HG03095 (cell line): ENCODE measurements around the gene CDH22.

Experiments
- ATAC-seq: cut with Tn5 transposase; IDR thresholded peaks from one replicate; pipeline ENCODE4 v1.9.1; 2021; ENCODE audit warnings: moderate library complexity; ENCODE audit not compliant: unreplicated experiment

Gene CDH22

DNA sequence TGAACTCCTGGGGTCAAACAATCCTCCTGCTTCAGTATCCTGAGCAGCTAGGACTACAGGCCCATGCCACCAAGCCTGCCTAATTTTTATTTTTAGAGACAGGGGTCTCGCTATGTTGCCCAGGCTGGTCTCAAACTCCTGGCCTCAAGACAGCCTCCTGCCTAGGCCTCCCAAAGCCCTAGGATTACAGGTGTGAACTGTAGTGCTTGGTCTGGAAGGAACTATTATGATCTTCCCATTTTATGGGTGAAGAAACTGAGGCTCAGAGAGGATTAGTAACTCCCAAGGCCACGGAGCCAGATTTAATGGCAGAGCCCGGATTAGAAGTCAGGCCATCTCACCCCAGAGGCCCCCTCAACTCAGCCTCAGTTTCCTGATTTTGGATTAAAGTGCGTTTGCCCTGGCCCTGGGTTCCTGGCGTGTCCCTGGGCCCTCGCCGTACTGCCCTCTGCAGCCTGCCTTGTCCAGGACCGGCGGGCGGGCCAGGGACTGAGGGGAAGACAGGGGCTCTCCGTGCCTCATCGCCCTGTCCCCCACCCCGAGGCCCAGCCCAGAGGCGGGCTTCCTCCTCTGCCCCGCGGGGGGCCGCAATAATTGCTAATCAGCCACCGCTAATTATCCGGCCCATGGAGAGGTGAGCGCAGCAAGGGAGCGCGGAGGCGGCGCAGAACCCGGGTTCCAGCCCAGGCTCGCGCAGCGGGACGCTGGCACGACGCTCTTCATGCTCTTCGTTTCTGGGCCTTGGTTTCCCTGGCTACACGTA is 155.3 kb downstream of the CDH22 start:
- no peak for ATAC-seq

DNA sequence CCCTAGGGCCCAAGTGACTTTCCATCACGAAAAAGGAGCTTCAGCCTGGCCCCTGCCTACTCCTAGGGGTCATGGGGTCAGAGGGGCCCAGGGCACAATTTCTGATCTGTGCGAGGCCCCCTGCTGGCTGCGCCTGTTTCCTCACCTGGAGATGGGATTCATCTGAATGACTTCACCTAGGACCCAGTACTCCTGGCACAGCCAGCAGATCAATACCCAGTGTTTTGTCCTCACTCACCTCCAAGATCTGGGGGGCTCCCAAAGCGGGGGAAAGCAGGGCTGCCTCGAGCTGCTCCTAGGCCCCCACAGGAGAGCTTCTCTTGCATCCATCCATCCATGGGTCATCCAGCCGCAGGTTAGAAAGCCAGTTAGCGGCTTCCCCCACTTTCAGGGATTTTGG is 156.4 kb downstream of the CDH22 start:
- ATAC-seq: no peak

DNA sequence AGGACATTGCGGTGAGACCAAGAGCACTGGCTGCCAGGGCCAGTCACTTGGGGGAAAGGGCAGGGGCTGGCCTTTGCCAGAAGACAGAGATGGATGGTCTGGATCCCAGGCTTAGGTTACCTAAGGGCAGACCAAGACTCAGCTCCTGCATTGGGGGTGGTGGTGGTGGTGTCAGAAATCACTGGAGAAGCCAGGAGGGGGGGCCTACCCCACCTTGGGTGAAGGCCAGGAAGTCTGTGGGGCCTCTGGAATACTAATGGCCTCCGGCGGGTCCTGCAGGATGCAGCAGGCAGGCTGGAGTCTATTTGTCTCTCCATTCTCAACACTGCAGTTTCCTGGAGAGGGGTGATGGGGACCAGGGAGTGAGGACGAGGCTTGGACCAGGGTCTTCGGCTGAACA is 157.4 kb downstream of the CDH22 start:
- ATAC-seq: no peak

DNA sequence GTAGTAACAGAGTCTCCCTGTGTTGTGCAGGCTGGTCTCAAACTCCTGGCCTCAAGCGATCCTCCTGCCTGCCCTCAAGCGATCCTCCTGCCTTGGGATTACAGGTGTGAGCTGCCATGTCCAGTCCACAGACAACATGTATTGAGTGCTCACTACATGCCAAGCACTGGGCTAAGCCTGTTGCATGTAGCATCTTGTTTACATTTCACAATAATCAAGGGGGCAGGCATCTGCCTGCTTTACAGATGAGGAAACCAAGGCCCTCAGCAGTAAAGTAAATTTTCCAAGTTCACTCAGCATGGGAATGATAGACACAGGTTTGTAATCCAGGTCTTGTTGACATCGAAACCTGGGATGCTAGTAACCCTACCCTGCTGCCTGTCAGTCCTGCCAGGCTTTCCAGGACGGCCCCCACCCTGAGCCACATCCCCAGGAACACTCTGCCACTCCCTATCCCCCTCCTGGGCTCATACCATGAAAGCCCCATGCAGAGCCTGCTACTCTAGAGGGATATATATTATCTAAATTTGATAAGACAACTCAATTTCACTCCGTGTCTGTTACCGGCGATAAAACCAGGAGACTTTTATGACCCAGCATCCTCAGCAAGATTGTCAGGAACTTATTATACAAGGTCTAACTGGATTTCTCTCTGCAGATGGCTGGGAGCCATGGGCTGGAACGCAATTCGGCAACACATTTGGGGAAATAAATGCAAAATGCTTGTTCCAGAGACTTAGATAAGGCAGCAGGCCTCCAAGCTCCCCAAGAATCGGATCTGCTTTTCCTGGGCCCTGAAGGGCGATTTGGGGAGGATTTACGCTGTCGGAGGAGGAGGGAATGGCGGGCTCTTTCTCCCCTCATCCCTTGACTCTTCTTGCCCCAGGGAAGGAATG is 159.7 kb downstream of the CDH22 start:
- no peak for ATAC-seq

DNA sequence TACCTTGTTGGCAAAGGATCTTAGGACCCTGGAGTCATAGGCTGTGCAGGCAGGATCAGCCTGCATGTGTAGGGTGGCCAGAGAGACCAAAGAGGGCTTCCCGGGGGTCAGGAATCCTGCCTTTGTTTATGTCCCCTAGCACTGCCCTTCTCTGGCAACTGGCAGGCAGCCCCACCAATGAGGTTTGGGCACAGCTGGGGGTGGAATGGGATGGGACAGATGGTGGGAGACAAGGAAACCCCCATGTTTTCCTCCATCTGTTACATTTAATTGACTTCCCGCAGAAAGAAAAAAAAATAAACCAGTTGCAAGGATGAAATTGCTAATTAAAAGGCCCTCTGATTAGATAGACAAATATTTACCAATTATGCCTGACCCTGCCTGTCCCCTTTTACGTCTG is 162.6 kb downstream of the CDH22 start:
- ATAC-seq: no peak

DNA sequence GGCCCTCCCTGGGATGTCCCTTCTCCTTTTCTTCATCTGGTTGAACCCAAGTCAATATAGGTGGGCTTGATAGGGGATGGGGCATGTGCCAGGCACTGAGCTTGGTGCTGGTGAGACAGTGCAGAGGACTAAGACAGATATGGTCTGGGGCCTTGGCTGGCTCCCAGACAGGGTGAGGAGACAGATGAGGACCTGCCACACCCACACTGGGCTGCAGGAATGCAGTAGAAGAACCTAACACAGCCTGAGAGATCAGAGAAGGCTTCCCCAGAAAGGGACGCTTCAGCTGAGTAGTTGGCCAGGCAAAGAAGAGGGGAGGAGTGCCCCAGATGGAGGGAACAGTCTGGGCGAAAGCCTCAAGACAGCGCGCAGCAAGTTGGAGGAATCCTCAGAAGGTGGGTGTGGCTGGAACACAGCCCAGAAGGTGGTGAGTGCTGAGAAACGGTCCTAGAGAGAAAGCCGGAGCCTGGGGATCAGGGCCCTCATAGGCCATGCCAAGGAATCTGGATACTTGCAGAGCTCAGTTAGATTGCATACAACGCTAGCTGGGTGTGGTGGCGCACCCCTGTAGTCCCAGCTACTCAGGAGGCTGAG is 163.8 kb downstream of the CDH22 start:
- no peak for ATAC-seq

DNA sequence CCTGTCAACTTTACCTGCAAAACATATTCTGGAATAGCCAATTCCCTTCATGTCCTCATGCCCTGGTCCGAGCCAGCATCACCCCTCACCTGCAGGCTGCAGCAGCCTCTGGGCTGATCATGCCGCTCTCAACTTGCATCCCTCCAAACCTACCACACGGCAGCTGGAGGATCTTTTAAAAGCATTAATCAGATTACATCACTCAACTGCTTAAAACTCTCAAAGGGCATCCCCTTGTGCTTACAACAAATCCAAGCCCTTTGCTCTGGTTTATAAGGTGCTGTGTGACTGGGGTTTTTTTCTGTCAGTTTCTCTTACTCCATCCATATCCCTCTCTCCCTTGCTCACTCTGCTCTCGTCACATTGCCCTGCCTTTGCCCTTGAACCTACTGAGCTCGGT is 166.2 kb downstream of the CDH22 start:
- ATAC-seq: no peak

DNA sequence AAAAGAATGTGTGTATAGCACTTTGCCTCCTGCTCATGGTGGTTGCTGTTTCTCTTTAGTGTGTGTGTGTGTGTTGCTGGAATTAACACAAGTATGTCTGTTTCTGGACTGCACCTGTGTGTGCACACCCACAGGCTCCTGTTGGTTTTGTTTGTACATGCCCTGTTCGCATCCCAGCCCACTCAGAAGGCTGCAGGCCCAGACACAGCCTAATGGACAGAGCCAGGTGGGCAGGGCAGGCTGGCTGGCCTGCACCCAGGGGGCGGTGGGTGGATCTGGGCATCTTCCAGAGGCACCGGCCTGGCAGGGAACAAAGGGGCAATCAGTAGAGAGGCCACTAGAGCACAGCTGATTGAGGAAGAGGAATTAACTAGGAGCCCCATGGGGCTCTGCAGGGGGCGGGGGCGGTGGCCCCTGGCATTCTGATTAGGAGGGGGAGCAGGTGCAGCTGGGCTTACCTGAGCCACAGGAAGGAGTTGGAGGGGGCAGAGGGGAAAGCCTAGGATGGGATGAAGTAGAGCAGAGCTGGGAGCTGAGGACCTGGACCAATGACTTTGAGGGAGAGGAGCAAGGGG is 168.3 kb downstream of the CDH22 start:
- no peak for ATAC-seq

DNA sequence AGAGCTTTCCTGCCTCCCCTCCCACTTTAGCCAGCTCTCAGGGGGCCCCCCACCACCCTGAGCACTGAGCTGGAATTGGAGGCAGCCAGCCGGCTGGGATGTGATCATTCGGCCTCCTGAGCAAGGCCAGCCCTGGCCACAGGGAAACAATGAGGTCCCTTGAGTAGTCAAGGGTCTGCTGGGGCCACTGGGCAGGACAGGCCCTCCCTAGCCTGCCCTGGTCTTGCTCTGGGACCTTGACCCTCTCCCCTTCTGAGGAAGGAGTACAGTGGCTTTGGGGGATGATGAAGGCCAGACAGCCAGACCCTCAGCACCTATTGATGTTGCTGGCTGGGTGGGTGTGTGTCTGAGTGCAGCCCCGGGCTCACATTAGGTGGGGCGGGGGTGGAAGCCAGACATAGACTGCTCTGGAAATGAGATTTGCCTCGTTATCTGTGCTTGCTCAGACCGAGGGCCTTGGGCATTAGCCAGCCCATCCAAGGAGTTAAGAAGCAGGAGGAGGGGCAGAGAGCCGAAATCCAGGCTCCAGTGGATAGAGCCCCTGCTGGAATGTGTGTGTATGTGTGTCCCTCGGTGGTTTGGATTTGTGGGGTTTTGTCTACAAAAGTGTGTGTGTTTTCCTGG is 168.9 kb downstream of the CDH22 start:
- no peak for ATAC-seq

DNA sequence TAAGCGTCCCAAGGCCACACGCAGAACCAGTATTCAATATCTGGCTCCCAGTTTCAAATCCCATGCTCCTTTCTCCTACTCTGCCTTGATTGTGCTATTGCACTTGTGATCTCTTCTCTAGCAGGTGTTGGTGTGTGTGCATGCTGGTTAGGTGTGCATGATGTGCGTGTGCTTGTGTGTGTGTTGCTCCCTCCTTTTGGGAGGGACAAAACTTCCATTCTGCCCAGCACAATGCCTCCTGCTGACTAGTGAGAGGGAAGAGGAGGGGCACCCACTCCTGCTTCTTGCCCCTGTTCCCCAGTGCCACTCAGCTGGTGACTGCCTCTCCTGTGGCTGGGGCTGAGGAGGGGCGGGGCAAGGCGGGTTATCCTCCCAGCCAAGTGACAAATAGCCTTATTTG is 170.5 kb downstream of the CDH22 start:
- no peak for ATAC-seq

DNA sequence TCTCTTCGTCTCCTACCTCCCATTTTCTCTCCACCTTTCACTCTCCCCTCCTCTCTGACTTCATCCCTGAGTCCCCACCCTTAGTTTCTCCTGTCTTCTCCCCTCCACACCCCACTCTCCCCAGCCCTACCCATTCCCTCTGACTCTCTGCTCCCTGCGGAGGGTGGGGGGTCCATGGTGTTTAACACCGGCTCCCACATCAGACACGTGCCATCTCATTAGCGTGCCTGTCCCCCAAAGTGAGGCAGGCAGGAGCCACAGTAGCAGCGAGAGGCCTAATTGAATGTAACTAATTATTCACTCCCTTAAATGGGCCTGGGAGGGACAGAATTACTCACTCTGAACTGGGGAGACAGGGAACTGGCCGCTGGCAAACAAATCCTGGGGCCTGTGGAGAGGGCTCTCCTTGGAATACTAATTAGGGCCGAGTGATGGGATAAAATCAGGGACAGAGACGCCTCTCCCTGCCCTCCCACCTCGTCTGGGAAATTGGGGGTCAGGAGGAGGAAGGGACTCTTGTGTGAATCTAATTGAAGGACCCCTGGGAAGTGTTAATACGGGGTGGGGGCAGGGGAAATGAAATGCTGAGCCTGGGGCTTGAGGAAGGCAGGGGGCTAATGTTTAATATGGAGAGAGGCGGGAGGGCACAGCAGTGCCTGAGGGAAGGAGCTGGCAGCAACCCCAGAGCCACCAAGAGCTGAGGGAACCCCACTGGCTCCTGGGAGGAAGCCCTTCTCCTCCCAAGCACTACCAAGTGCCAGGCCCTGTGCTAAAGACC is 172.3 kb downstream of the CDH22 start:
- ATAC-seq: no peak

DNA sequence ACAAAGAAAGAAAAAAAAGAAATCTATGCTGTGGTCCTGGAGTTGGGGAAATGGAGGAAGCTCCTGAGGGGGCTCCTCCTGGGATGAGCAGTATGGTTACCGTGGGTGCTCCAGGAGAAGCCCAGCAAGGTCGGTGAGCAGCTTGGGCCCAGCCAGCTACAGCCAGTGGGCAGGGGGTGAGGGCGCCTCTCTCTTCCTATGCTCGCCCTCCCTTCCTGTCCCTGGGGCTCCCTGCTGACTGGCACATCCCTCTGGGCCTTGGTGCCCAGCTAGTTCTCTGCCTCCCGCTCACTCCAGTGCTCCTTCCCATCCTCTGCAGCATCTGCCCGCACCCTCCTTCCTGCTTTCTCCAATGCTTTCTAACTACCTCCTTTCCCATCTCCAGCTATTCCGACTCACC is 173.6 kb downstream of the CDH22 start:
- ATAC-seq: no peak

DNA sequence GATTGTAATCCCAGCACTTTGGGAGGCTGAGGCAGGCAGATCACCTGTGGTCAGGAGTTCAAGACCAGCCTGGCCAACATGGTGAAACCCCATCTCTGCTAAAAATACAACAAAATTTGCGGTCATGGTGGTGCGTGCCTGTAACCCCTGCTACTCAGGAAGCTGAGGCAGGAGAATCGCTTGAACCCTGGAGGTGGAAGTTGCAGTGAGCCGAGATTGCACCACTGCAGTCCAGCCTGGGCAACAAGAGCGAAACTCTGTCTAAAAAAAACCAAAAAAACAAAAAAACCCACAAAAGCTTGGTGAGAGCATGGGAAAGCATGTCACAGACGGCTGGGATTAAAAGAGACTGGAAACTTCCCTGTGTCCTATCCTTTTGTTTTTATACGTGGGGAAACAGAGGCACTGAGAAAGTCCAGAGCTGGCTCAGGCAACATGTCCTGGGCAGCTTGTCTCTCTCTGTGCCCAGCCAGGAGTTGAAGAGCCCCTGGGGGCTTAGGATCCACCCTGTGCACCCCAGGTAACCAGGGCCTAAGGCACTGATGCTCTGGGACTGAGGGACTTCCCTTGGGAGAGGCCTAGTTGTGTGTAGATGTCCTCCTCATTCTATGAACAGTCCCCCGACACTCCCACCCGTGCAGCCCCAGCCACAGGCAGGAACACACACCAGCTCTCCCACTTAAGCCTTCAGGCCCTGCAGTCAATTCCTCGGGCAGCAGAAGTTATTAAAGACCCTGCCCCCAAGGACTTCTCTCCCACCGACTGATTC is 174.2 kb downstream of the CDH22 start:
- no peak for ATAC-seq

DNA sequence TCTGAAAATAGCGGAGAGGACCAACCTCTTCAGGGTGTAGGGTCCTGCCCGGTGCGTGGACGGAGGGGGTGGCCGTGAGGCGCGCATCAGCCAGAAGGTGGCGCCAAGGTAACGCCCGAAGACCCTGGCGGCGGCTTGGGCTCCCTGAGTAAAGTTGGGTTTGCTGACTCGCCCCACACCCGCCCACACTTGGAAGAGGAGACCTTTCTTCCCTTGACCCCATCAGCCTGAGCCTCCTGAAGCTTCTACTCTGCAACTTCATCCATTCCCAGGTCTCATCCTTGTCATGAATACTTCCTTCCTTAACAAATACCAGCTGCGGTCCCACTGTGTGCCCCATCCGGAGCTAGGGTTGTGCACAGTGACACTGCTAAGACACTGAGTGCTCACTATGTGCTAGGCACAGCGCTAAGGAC is 175.6 kb downstream of the CDH22 start:
- no peak for ATAC-seq

DNA sequence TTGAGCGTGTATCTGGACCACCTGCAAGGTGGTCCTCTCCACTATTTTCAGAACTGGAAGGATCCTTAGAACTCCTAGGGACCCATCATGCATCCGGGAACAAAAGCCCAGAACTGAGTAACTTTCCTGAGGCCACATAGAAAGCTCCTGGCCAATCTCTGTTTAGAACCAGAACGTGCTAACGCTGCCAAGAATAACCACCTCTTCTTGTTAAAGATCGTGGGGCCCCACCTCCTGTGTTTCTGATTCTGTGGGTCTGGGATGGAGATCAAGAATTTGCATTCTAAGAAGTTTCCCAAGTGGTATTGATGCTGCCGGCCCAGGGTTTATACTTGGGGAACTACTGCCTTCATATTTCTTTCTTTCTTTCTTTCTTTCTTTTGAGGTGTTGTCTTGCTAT is 176.9 kb downstream of the CDH22 start:
- ATAC-seq: no peak

DNA sequence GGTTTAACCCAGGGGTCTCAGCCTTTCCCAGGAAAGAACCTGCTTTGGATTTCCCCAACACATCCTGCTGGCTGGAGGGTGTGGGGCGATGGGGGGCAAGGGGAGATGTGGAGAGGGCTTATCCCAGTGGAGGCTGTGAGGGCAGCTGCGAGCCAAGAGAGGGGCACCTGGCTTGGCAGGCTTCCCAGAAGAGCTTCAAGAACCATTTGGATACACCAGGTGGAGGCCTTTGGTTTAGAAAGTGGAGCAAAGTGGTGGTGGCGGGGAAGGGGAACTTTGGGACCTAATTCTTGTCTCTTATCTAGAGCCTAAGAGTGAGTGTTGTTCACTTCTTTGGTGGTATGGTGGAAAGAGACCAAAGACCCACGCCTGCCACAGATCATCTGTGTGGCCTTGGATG is 177.8 kb downstream of the CDH22 start:
- ATAC-seq: no peak

DNA sequence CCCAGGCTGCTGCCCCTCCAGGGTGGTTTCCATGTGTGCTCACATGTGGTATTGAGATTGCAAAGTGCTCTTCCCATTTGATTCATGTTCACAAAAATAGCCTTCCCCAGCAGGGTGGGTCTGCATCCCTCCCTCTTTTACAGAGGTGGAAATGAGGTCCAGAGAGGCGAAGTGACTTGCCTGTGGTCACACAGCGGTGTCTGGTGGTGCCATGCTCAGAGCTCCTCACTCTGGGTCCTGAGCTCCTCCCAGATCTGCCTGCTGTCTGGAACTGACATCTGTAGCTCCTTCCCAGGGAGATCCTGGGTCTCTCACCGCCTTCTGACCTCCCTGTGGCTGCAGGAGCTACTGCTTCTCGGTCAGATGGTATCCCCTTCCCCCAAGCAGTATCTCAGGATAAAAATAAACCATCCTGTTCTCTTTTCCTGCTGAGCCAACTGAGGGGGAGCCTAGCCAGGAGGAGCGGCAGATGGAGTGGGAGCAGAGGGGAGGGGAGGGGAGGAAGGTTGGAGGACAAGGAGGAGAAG is 178.3 kb downstream of the CDH22 start:
- no peak for ATAC-seq

DNA sequence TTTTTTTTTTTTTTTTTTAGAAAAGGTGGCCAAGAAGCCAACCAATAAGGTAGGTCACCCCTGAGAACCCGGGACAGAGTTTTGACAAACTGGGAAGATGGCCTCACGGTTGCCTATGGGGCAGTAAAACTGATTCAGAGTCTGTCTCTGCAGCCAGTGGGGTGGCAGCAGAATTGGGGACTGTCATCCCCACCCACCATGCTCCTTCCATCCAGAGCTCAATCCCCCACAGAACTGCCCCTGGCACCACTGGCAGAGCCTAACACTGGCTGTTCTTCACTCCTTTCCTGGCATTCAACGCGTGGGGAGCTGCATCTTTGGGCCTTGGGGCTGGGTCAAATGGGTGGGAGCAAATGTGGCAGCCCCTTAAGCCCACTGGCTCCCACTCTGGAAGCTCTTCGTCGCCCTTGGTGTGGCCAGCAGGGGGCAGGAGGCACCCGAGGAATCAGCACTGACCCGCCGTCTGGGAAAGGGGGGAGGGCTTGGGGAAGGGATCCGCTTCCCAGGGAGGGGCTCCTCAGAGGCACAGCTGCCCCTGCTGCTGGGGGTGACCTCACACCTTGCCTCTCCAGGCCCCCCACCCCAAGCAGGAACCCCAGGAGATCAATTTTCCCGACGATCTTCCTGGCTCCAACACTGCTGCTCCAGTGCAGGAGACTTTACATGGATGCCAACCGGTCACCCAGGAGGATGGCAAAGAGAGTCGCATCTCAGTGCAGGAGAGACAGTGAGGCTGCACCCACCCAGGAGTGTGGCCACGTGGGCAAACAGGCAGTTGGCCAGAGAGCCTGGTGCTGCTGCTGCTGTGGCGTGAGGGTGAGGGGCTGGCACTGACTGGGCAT is 179.8 kb downstream of the CDH22 start:
- ATAC-seq: no peak
